ENCODE measurements around the gene VAMP5. TPM values are rescaled to one million over a fixed set of nuclear protein-coding genes. Genes with fewer than 3 reads are reported as not detected.

The VAMP5 gene
- total and polyA plus RNA-seq, 4 donors, result 9.7 to 74.6 (median 40.2) TPM

GRCh38 chr2:85600951-85601770 lies 16.9 kb downstream of the VAMP5 start:
- Histone ChIP-seq H3K27ac (ENCODE audit: low read depth in 1 of 2, low read length in 2 of 2) (peak overlapping the region; percentile 78 to 80), H3K36me3 (ENCODE audit: control insufficient read depth in 4 of 4, insufficient read depth in 3 of 4, low read depth in 1 of 4, low read length in 3 of 4) (peaks cover 3 to 16% (median 6%) of the 10 kb centered on the region in 4 donors), H3K9ac (ENCODE audit: low read depth in 1 of 2, low read length in 2 of 2) (peak overlapping the region; percentile 8 to 67), H3K9me3 (ENCODE audit: control insufficient read depth in 4 of 4, low read length in 3 of 4) (no peaks in the 10 kb centered on the region), H3K4me1 (ENCODE audit: control insufficient read depth in 4 of 4, insufficient read depth in 4 of 4, low read length in 3 of 4) (peaks cover 16 to 69% (median 59%) of the 10 kb centered on the region in 4 donors), H3K4me3 (ENCODE audit: low read depth in 1 of 3, low read length in 3 of 3) (peak overlapping the region; percentile 77 to 88 (median 82)), H3K27me3 (ENCODE audit: control insufficient read depth in 4 of 4, insufficient read depth in 4 of 4, low read length in 3 of 4) (no peaks in the 10 kb centered on the region)
- no peak for DNase-seq (ENCODE audit: low spot score)
- TF ChIP-seq ATF3 (IDR thresholded peaks at IDR 0.05) (no peak), REST (IDR thresholded peaks at IDR 0.05) (peak; percentile 72), GABPA (IDR thresholded peaks at IDR 0.05 in 1 of 2, conservative IDR thresholded peaks at IDR 0.05 in 1 of 2) (no peak), MAX (IDR thresholded peaks at IDR 0.05) (no peak), CTCF (IDR thresholded peaks at IDR 0.05; ENCODE audit: low read depth, low read length, missing input control) (no peak), NR2F2 (IDR thresholded peaks at IDR 0.05) (no peak), FOXA2 (IDR thresholded peaks at IDR 0.05) (no peak), HNF4G (IDR thresholded peaks at IDR 0.05) (no peak)
- 81% methylated on average over 6 of the region's 6 CpGs for WGBS

- peak overlapping the region; percentile 8 to 67 for H3K9ac ChIP-seq (ENCODE audit: low read depth in 1 of 2, low read length in 2 of 2)
- peaks cover 3 to 16% (median 6%) of the 10 kb centered on the region in 4 donors for H3K36me3 ChIP-seq (ENCODE audit: control insufficient read depth in 4 of 4, insufficient read depth in 3 of 4, low read depth in 1 of 4, low read length in 3 of 4)
- H3K4me3 ChIP-seq (ENCODE audit: low read depth in 1 of 3, low read length in 3 of 3), result peak overlapping the region; percentile 77 to 88 (median 82)
- peak overlapping the region; percentile 78 to 80 for H3K27ac ChIP-seq (ENCODE audit: low read depth in 1 of 2, low read length in 2 of 2)
- peaks cover 13 to 62% (median 52%) of the 10 kb centered on the region in 4 donors for H3K4me1 ChIP-seq (ENCODE audit: control insufficient read depth in 4 of 4, insufficient read depth in 4 of 4, low read length in 3 of 4)
- 4% methylated on average over 36 of the region's 36 CpGs for WGBS
- DNase-seq (ENCODE audit: low spot score), result no peak
- TF ChIP-seq FOXA2 (IDR thresholded peaks at IDR 0.05), result no peak
- peak; percentile 74 to 80 for TF ChIP-seq HNF4A (conservative IDR thresholded peaks at IDR 0.05)
- TF ChIP-seq SP1 (IDR thresholded peaks at IDR 0.05), result peak; percentile 23
- TF ChIP-seq HNF4G (IDR thresholded peaks at IDR 0.05), result peak; percentile 49
- TF ChIP-seq RXRA (IDR thresholded peaks at IDR 0.05), result peak in 1 of 2 donors; percentile 25
- no peaks in the 10 kb centered on the region for H3K9me3 ChIP-seq (ENCODE audit: control insufficient read depth in 4 of 4, low read length in 3 of 4)
- H3K27me3 ChIP-seq (ENCODE audit: control insufficient read depth in 4 of 4, insufficient read depth in 4 of 4, low read length in 3 of 4), result no peaks in the 10 kb centered on the region
Observed at GRCh38 chr2:85601771-85602475, 17.7 kb downstream of the VAMP5 start.
